ENCODE measurements around the gene LCLAT1.

LCLAT1 gene

DNA sequence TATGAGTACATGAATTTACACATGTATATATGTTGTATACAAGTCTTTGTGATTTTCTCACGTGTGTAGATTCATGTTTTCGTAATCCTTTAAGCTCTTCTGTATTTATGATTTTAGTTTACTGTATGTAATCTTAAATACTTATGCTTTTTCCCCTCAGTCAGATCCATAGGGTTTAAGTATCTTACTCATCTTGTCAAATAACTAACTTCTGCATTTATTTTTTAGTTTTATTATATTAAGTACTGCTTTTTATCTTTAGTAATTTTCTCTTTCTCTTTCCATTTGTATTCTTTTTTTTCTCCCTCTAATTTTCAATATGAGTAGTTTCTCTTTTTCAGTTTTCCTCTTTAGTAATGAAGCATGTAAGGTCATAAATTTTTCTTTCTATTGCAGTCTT is 179.4 kb downstream of the LCLAT1 start:
- H3K4me2 ChIP-seq (ENCODE audit: low read length), result no peak overlapping the region

DNA sequence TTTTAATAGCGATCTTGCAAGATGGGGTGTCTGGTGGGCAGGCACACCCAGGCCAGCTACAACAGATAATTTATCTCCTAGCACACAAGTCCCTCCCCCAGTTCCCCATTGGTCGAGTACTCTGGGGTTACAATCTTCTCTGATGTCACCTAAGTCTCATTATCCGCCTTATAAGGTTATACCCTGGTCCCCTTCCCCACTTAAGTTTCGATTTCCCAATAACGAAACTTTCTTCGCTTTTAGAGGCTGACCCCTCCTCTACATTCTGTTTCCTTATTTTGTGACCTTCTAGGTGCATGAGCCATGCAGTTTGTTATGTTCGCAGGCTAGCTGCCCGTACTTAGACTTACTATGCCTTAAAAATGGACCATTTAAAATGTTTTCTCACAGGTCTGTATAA is 180.1 kb downstream of the LCLAT1 start:
- Histone ChIP-seq H2AFZ (ENCODE audit: low read length) (no peak overlapping the region), H3K27ac (ENCODE audit: low read depth, low read length, poor library complexity, severe bottlenecking) (no peak overlapping the region), H3K36me3 (ENCODE audit: insufficient read depth, low read length) (no peaks in the 10 kb centered on the region), H4K20me1 (ENCODE audit: insufficient read depth, low read length) (no peaks in the 10 kb centered on the region), H3K4me1 (ENCODE audit: insufficient read depth, low read length, severe bottlenecking) (no peaks in the 10 kb centered on the region), H3K27me3 (ENCODE audit: insufficient read depth, low read length) (no peaks in the 10 kb centered on the region), H3K4me3 (ENCODE audit: low read depth, low read length, poor library complexity, severe bottlenecking) (no peak overlapping the region), H3K9ac (ENCODE audit: low read length) (no peak overlapping the region), H3K9me2 (ENCODE audit: low read depth, low read length) (no peaks in the 10 kb centered on the region), H3K79me2 (ENCODE audit: insufficient read depth, low read length) (no peaks in the 10 kb centered on the region), H3K9me3 (ENCODE audit: low read length) (no peaks in the 10 kb centered on the region), H3K4me2 (ENCODE audit: low read length) (no peak overlapping the region), H3F3A (ENCODE audit: insufficient read depth, low read length) (no peaks in the 10 kb centered on the region)
- TF ChIP-seq CTCF (IDR thresholded peaks at IDR 0.05; ENCODE audit: low read length), result no peak
- no peak for TF ChIP-seq EZH2 (IDR thresholded peaks at IDR 0.05; ENCODE audit: borderline replicate concordance, low read length)

More for the DNA sequence above, 179.4 kb downstream of the LCLAT1 start:
- Histone ChIP-seq H3K79me2 (ENCODE audit: insufficient read depth, low read length) (no peaks in the 10 kb centered on the region), H3K27ac (ENCODE audit: low read depth, low read length, poor library complexity, severe bottlenecking) (no peak overlapping the region), H2AFZ (ENCODE audit: low read length) (no peak overlapping the region), H3K4me1 (ENCODE audit: insufficient read depth, low read length, severe bottlenecking) (no peaks in the 10 kb centered on the region), H3K9ac (ENCODE audit: low read length) (no peak overlapping the region), H3F3A (ENCODE audit: insufficient read depth, low read length) (no peaks in the 10 kb centered on the region), H3K27me3 (ENCODE audit: insufficient read depth, low read length) (no peaks in the 10 kb centered on the region), H3K4me3 (ENCODE audit: low read depth, low read length, poor library complexity, severe bottlenecking) (no peak overlapping the region), H3K36me3 (ENCODE audit: insufficient read depth, low read length) (no peaks in the 10 kb centered on the region), H3K9me3 (ENCODE audit: low read length) (no peaks in the 10 kb centered on the region), H3K9me2 (ENCODE audit: low read depth, low read length) (no peaks in the 10 kb centered on the region), H4K20me1 (ENCODE audit: insufficient read depth, low read length) (no peaks in the 10 kb centered on the region)
- TF ChIP-seq EZH2 (IDR thresholded peaks at IDR 0.05; ENCODE audit: borderline replicate concordance, low read length), result no peak
- no peak for TF ChIP-seq CTCF (IDR thresholded peaks at IDR 0.05; ENCODE audit: low read length)

GRCh38 chr2:30628341-30628740 is 181.3 kb downstream of the LCLAT1 start:
- no peaks in the 10 kb centered on the region for H3K79me2 ChIP-seq (ENCODE audit: insufficient read depth, low read length)
- H4K20me1 ChIP-seq (ENCODE audit: insufficient read depth, low read length), result no peaks in the 10 kb centered on the region
- H3K9ac ChIP-seq (ENCODE audit: low read length), result no peak overlapping the region
- no peak overlapping the region for H3K27ac ChIP-seq (ENCODE audit: low read depth, low read length, poor library complexity, severe bottlenecking)
- H3K9me3 ChIP-seq (ENCODE audit: low read length), result no peaks in the 10 kb centered on the region
- H2AFZ ChIP-seq (ENCODE audit: low read length), result no peak overlapping the region
- no peaks in the 10 kb centered on the region for H3K9me2 ChIP-seq (ENCODE audit: low read depth, low read length)
- H3K4me1 ChIP-seq (ENCODE audit: insufficient read depth, low read length, severe bottlenecking), result no peaks in the 10 kb centered on the region
- TF ChIP-seq EZH2 (IDR thresholded peaks at IDR 0.05; ENCODE audit: borderline replicate concordance, low read length) (no peak), CTCF (IDR thresholded peaks at IDR 0.05; ENCODE audit: low read length) (no peak)
- no peaks in the 10 kb centered on the region for H3F3A ChIP-seq (ENCODE audit: insufficient read depth, low read length)
- no peak overlapping the region for H3K4me2 ChIP-seq (ENCODE audit: low read length)
- H3K4me3 ChIP-seq (ENCODE audit: low read depth, low read length, poor library complexity, severe bottlenecking), result no peak overlapping the region
- no peaks in the 10 kb centered on the region for H3K36me3 ChIP-seq (ENCODE audit: insufficient read depth, low read length)
- H3K27me3 ChIP-seq (ENCODE audit: insufficient read depth, low read length), result no peaks in the 10 kb centered on the region

Data from OCI-LY1 (cell line).